Measurements from ENCODE around the gene AMOTL1. TPM values are rescaled to one million over a fixed set of nuclear protein-coding genes. Genes with fewer than 3 reads are reported as not detected.

The AMOTL1 gene
- total RNA-seq, 1 donor from 2014 or later = 22.6 TPM

GRCh38 chr11:94735907-94736306 lies 32.2 kb upstream of the AMOTL1 start:
- Histone ChIP-seq H3K36me3 (no peaks in the 10 kb centered on the region), H3K27me3 (peaks cover 17% of the 10 kb centered on the region), H3K79me2 (ENCODE audit: low read depth) (no peaks in the 10 kb centered on the region), H4K20me1 (ENCODE audit: low read depth) (no peaks in the 10 kb centered on the region), H3K4me3 (no peak overlapping the region), H3K27ac (no peak overlapping the region), H3K9ac (no peak overlapping the region), H3K4me2 (no peak overlapping the region), H3K9me3 (ENCODE audit: low read depth) (no peaks in the 10 kb centered on the region), H2AFZ (replicated peaks) (no peak overlapping the region), H3F3A (ENCODE audit: low read depth) (peaks cover 26% of the 10 kb centered on the region), H3K4me1 (peaks cover 34% of the 10 kb centered on the region)
- Mint-ChIP-seq H3K36me3 (no peaks in the 10 kb centered on the region), H3K9me3 (no peaks in the 10 kb centered on the region), H3K27ac (no peak overlapping the region), H3K27me3 (ENCODE audit: insufficient read depth, low read depth) (peaks cover 4% of the 10 kb centered on the region), H3K4me1 (peaks cover 46% of the 10 kb centered on the region), H3K4me3 (no peak overlapping the region)
- no peak for TF ChIP-seq EZH2phosphoT487 (IDR thresholded peaks at IDR 0.05)
- no peak for TF ChIP-seq EZH2 (IDR thresholded peaks at IDR 0.05)
- no peak for TF ChIP-seq CTCF (IDR thresholded peaks at IDR 0.05)
- DNase-seq (ENCODE audit: low spot score) = no peak

- peaks cover 9% of the 10 kb centered on the region for H3K27me3 Mint-ChIP-seq (ENCODE audit: insufficient read depth, low read depth)
- Histone ChIP-seq H3K36me3 (no peaks in the 10 kb centered on the region), H3K4me3 (no peak overlapping the region), H3K9ac (no peak overlapping the region), H3K9me3 (ENCODE audit: low read depth) (no peaks in the 10 kb centered on the region), H3K79me2 (ENCODE audit: low read depth) (peaks cover 3% of the 10 kb centered on the region), H3K27me3 (peaks cover 28% of the 10 kb centered on the region), H3K4me1 (peaks cover 37% of the 10 kb centered on the region), H3F3A (ENCODE audit: low read depth) (peaks cover 26% of the 10 kb centered on the region), H4K20me1 (ENCODE audit: low read depth) (no peaks in the 10 kb centered on the region), H3K4me2 (no peak overlapping the region), H3K27ac (no peak overlapping the region), H2AFZ (replicated peaks) (no peak overlapping the region)
- DNase-seq (ENCODE audit: low spot score) = no peak
- peaks cover 48% of the 10 kb centered on the region for H3K4me1 Mint-ChIP-seq
- no peaks in the 10 kb centered on the region for H3K9me3 Mint-ChIP-seq
- no peak for TF ChIP-seq EZH2phosphoT487 (IDR thresholded peaks at IDR 0.05)
- TF ChIP-seq CTCF (IDR thresholded peaks at IDR 0.05) = no peak
- TF ChIP-seq EZH2 (IDR thresholded peaks at IDR 0.05) = no peak
- no peak overlapping the region for H3K27ac Mint-ChIP-seq
- H3K4me3 Mint-ChIP-seq = no peak overlapping the region
- no peaks in the 10 kb centered on the region for H3K36me3 Mint-ChIP-seq
These were observed 31.0 kb upstream of the AMOTL1 start for GRCh38 chr11:94737171-94737611.

GRCh38 chr11:94738746-94739145 lies 29.4 kb upstream of the AMOTL1 start:
- no peak overlapping the region for H2AFZ ChIP-seq (replicated peaks)
- no peak overlapping the region for H3K4me2 ChIP-seq
- peaks cover 19% of the 10 kb centered on the region for H3F3A ChIP-seq (ENCODE audit: low read depth)
- peaks cover 46% of the 10 kb centered on the region for H3K4me1 Mint-ChIP-seq
- peaks cover 26% of the 10 kb centered on the region for H3K4me1 ChIP-seq
- no peak for DNase-seq (ENCODE audit: low spot score)
- peaks cover 3% of the 10 kb centered on the region for H3K79me2 ChIP-seq (ENCODE audit: low read depth)
- no peaks in the 10 kb centered on the region for H3K36me3 Mint-ChIP-seq
- no peak overlapping the region for H3K27ac ChIP-seq
- H3K27ac Mint-ChIP-seq = no peak overlapping the region
- no peaks in the 10 kb centered on the region for H4K20me1 ChIP-seq (ENCODE audit: low read depth)
- no peak overlapping the region for H3K4me3 ChIP-seq
- H3K4me3 Mint-ChIP-seq = no peak overlapping the region
- H3K36me3 ChIP-seq = no peaks in the 10 kb centered on the region
- TF ChIP-seq EZH2phosphoT487 (IDR thresholded peaks at IDR 0.05) = no peak
- TF ChIP-seq CTCF (IDR thresholded peaks at IDR 0.05) = no peak
- peaks cover 7% of the 10 kb centered on the region for H3K27me3 Mint-ChIP-seq (ENCODE audit: insufficient read depth, low read depth)
- H3K27me3 ChIP-seq = peaks cover 28% of the 10 kb centered on the region
- no peaks in the 10 kb centered on the region for H3K9me3 ChIP-seq (ENCODE audit: low read depth)
- H3K9ac ChIP-seq = no peak overlapping the region
- no peaks in the 10 kb centered on the region for H3K9me3 Mint-ChIP-seq
